ENCODE results near the gene SCMH1.
"Not testable (repeated sequence)": the region's sequence is repeated elsewhere in the genome, so short reads cannot be mapped to it uniquely, and the experiment has no call there.

Gene SCMH1

GRCh38 chr1:41259221-41259620 lies 17.1 kb upstream of the SCMH1 start:
- in situ Hi-C loops (cut with MboI; ENCODE audit: low sequenced_read_pairs, unreplicated experiment), result no loop called here
- no peak for DNase-seq (ENCODE audit: low spot score)
- no peak for TF ChIP-seq CTCF (IDR thresholded peaks at IDR 0.05; ENCODE audit: borderline replicate concordance, control extremely low read depth, extremely low read depth, insufficient read depth, missing control alignments)

DNA sequence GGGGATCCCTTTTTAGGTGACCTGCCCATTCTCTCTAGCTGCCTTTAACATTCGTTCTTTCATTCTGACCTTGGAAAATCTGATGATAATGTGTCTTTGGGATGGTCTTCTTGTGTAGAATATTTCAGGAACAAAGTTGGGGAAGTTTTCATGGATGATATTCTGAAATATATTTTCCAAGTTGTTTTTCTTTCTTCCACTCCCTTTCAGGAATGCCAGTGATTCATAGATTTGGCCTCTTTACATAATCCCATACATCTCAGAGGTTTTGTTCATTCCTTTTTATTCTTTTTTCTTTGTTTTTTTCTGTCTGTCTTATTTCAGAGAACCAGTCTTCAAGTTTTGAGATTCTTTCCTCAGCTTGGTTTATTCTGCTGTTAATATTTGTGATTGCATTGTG lies 13.9 kb upstream of the SCMH1 start:
- no peak for TF ChIP-seq CTCF (IDR thresholded peaks at IDR 0.05; ENCODE audit: borderline replicate concordance, control extremely low read depth, extremely low read depth, insufficient read depth, missing control alignments)
- DNase-seq (ENCODE audit: low spot score), result no peak
- in situ Hi-C loops (cut with MboI; ENCODE audit: low sequenced_read_pairs, unreplicated experiment), result no loop called here

- in situ Hi-C loops (cut with MboI; ENCODE audit: low sequenced_read_pairs, unreplicated experiment); DNase-seq (ENCODE audit: low spot score): not testable (repeated sequence)
Observed at GRCh38 chr1:41251120-41251519, 9.0 kb upstream of the SCMH1 start.

DNA sequence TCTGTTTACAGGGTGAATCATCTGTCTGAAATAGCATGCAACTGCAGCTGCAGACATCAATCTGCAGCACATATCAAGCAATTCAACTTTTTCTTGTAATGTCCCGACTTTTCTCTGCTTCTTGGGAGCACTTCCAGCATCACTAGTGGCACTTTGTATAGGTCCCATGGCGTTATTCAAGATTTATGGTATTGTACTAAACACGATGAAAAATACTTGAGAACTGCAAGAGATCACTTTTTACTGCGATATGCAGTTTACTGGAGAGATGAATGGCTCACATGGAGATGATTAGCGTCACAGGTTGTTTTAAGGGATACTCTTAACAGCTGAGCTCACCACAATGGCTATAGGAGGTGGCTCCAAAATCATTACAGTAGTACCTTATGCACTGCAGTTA lies 7.2 kb upstream of the SCMH1 start:
- in situ Hi-C loops (cut with MboI; ENCODE audit: low sequenced_read_pairs, unreplicated experiment), result no loop called here
- no peak for DNase-seq (ENCODE audit: low spot score)
- TF ChIP-seq CTCF (IDR thresholded peaks at IDR 0.05; ENCODE audit: borderline replicate concordance, control extremely low read depth, extremely low read depth, insufficient read depth, missing control alignments), result no peak

GRCh38 chr1:41246568-41246967 lies 4.5 kb upstream of the SCMH1 start:
- in situ Hi-C loops (cut with MboI; ENCODE audit: low sequenced_read_pairs, unreplicated experiment), result no loop called here
- no peak for TF ChIP-seq CTCF (IDR thresholded peaks at IDR 0.05; ENCODE audit: borderline replicate concordance, control extremely low read depth, extremely low read depth, insufficient read depth, missing control alignments)
- no peak for DNase-seq (ENCODE audit: low spot score)

GRCh38 chr1:41245659-41246058 lies 3.6 kb upstream of the SCMH1 start:
- DNase-seq (ENCODE audit: low spot score), result no peak
- TF ChIP-seq CTCF (IDR thresholded peaks at IDR 0.05; ENCODE audit: borderline replicate concordance, control extremely low read depth, extremely low read depth, insufficient read depth, missing control alignments), result no peak
- in situ Hi-C loops (cut with MboI; ENCODE audit: low sequenced_read_pairs, unreplicated experiment), result no loop called here

DNA sequence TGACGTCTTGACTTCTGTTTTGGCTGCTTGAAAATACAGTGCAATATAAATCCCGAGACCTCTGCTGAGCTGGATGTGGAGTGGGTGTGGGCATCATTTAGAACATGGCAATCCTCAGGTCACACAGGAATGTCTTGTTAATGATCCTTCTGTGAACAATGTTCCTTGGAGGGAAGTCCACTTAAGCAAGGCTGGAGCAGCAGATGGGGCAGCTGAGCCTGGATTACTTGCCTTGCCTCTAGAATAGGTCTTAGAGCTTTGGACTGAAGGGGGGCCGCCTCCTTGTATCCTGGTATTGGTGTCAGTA lies 926 bp upstream of the SCMH1 start:
- no peak for TF ChIP-seq CTCF (IDR thresholded peaks at IDR 0.05; ENCODE audit: borderline replicate concordance, control extremely low read depth, extremely low read depth, insufficient read depth, missing control alignments)
- no peak for DNase-seq (ENCODE audit: low spot score)
- in situ Hi-C loops (cut with MboI; ENCODE audit: low sequenced_read_pairs, unreplicated experiment), result no loop called here

Data from GM13976 (cell line).